GM18502 (cell line): ENCODE results near the gene SEMA6C.

Experiments
- ATAC-seq: cut with Tn5 transposase; IDR thresholded peaks from one replicate; pipeline ENCODE4 v1.9.1; 2021; ENCODE audit warnings: mild to moderate bottlenecking; ENCODE audit not compliant: unreplicated experiment, poor library complexity

The SEMA6C gene

DNA sequence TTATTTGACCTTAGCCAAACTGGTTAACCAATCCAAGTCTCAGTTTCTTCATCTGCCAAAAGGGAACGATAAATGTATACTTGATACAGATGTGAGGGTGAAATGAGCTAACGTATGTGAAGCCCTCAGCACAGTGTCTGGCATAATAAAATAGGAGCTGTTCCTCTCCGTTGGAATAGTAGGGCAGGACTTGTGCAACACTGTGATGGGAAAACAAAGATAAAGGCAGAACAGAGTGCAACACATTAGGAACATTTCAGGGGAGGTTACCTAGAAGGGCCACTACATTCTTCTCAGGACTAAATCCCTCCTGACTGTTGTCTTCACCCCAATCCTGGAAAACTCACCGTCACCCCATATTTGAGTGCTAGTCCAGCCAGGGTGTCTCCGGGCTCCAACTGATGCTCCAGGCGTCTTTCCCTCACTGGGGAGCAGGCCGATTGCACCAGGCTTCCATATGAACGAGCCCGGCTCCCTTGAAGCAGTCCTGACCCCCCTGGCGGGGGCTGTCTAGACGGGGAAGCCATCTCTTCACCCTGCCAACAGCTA is 18.4 kb upstream of the SEMA6C start:
- no peak for ATAC-seq

DNA sequence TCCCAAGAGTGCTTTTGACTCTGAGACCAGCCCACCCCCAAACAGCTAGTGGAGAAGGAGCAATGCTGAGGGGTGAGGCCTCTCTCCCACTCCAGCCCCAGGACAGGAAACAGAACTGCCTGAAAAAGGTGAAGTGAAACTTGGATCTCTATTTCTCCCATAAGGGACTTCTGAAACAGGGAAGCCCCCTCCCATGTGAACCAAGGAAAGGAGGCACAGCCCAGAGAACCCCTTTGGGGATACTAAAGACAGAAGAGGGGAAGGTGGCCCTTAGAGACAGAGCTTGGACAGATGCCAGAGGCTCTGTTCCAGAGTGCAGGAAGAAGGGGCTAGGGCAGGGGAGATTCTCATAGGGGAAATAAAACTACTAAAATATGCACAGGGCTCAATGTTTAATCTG is 12.9 kb upstream of the SEMA6C start:
- ATAC-seq = no peak

DNA sequence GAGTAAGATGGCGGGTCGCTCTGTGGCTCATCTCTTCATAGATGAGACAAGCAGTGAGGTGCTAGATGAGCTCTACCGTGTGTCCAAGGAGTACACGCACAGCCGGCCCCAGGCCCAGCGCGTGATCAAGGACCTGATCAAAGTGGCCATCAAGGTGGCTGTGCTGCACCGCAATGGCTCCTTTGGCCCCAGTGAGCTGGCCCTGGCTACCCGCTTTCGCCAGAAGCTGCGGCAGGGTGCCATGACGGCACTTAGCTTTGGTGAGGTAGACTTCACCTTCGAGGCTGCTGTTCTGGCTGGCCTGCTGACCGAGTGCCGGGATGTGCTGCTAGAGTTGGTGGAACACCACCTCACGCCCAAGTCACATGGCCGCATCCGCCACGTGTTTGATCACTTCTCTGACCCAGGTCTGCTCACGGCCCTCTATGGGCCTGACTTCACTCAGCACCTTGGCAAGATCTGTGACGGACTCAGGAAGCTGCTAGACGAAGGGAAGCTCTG is 12.4 kb upstream of the SEMA6C start:
- no peak for ATAC-seq

DNA sequence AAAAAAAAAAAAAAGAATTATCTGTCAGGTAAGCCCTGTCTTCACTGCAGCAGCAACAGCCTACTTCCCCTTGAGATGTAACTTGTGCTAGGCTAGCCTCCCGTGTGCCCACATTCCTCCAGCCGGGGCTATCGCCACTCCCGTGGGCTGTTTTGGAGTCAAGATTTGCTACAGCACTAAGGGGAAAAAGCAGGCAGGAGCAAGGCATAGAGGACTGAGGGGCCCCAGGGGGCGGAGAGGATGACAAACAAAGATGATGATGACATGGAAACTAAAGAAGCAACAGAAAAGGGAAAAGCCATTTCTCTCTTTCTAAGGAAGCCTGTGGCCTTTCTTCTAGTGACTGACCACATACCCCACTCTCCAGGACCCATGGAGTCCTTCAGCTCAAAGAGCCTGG is 11.9 kb upstream of the SEMA6C start:
- no peak for ATAC-seq

DNA sequence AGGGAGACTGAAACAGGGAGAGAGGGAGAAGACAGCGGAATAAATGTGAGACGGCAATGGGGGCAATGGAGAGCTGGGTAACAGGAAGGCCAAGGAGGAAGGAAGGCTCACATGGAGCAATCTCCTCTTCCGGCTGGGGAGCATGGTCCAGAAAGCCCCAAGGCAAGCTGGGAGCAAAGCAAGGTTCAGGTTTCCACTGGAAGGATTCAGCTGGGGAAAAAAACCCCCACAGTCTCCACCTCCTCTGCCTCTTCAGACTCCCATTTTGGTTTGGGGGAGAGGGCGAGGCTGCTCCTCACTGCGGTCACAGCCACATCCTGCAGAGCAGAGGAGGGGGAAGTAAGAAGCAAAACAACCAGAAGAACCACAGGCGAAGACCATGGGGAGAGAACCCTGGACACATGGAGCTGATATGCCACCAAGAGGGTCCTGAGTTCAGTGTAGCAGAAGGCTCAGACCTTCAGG is 10.7 kb upstream of the SEMA6C start:
- no peak for ATAC-seq

DNA sequence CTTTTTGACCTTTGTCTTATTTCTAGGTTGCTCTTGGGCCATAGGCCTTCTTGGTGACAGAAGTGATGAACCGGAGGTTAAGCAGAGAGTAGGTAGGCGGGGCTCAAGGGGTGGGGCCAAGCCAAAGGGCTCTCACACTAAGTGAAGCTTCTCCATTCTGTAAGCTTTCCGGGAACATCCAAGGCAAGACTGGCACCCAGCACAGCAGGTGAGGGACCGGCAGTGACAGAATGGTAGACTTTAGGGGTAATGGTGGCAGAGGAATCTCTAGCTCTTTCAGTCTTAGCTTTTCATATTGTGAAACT is 10.0 kb upstream of the SEMA6C start, which contains the start of gene TNFAIP8L2:
TSS of gene TNFAIP8L2 (plus strand) at position 135 of the 305 bp plus-strand sequence. CDS start 2,049 bp downstream, outside the sequence.
- ATAC-seq = no peak

DNA sequence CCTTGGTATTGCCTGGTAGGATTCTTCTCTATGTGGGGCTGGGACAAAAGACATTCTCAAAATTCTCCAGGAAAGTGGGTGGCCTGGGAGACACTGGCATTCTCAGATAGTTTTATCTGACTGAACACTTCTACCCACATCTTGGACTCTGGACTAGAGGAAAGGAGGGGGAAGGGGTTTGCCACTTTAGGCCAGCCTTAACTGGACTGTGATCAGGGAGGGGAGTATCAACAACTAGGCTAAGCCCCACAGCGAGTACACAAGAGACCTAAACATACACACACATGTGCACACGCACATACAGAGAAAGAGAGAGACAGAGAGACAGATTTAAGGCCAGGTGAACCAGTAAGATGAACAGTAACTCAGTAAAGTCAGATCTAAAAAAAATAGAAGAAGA is 1.2 kb upstream of the SEMA6C start:
- no peak for ATAC-seq

DNA sequence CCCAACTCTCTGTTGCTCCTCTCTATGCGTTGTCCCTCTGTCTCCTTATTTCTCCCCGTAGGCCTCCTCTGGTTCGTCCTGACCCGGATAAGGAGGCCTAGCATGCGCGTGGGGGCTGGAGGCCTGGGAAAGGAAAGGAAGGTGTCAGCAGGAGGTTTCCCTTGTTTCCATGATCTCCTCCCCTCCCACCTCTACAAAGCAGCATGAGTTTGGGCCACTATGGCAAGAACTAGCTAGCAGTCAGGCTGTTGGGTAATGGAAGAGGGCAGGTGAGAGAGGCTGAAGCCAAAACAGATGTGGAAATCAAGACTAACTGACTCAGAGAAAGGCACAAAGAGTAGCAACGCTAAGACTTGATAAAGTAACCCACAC is 687 bp upstream of the SEMA6C start:
- ATAC-seq = no peak

DNA sequence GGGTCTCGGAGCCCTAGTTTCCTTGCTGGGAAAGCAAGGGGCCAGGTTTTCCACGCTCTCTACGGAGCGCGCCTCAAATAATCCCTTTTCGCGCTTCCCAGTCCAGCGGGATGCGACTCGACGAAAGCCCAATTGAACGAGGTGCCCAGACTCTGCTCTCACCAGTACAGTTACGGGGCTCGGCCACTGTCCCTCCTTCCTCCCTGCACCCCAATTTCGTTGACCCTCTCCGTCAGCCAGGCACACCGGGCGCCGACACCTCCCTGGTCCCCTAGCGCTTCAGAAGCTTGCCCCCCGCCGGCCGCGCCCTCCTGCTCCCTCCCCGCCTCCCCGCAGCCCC is 389 bp downstream of the SEMA6C start:
- no peak for ATAC-seq

DNA sequence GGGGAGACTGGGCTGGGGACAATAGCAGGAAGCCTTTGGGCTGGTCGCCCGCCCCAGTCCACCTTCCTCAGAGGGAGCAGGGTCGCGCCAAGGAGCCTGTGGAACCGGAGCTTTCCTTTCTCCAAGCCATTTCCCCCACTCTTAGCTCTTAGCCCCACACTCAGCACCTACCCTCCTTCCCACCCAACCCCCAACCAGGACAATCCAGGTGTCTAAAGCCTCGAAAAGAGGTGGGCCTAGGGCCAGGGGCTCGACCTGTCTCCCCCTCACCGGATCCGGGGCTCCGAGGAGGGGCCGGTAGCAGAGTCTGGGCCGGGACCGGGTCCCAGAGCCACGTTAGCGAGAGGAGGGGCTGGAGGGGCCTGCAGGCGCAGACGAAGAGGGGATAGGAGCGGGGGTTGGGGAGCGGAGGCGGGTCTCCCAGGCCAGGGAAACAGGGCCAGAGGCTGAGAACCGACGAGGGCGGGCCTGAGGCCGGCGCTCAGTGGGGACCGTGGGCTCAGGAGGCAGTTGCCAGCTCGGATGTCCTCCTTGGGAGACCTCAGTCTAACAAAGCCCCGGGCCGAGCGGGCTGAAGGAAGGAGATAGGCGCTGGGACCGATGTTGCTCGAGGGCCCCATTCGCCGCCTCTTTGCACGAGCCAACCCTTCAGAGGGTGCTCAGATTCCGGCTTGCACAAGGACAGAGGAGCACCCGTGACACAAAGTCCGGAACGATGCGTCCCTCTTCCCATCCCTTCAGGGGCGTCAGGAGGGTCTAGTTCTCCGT is 943 bp downstream of the SEMA6C start:
- ATAC-seq = no peak

DNA sequence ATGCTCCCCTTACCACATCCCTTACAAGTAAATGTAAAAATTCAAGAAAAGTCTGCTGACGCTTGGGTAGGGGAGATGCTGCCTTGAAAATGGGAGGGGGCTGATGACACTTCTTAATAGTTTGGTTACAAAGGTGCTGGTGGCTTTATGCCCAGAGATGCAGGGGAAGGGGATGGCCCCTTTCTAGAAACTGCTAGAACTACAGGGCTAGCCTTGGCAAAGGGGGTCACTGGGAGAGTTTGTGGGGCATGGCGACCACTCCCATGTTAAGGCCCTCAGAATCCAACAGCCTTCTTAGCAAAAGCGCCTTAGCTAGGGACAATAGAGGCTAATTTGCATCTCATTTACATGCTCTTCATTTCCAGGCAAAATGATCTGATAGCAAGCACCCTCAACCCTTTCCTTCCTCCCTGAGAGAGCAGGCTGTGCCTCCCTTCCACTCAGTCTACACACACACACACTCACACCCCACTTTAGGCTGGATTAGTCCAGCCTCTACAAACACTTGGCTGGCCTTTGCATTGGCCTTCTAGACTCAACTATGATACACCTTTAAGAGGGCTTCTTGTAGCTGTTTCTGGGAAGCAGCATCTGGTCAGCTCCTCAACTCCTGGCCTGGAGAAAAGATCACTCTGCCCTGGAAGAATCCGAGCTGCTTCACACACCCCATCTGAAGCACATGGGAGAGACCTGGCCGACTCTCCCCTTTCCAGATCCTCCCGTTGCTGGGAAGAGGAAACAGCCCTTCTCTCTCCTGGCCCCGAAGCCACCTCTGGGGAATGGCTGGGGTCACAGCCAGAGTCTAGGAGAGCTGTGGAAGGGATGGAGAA is 1.7 kb downstream of the SEMA6C start:
- no peak for ATAC-seq

DNA sequence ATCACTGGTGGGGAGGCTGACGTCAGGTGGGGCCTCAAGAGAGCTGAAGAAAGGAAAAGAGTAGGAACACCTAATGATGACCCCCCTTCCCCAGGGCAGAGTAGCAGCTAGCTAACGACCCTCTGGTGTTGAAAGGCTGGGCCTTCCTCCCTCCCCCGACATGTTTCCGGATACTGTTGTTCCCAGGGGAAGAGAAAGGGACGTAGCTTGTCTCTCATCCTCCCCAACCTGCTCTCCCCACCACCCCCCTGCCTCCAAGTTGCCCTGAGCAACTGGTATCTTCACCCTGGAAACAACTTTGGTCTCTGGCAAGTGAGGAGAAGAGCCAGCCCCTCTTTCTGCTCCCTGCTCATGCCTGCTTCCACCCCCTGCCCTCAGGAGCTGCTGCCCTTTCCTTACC is 2.4 kb downstream of the SEMA6C start:
- ATAC-seq = no peak

DNA sequence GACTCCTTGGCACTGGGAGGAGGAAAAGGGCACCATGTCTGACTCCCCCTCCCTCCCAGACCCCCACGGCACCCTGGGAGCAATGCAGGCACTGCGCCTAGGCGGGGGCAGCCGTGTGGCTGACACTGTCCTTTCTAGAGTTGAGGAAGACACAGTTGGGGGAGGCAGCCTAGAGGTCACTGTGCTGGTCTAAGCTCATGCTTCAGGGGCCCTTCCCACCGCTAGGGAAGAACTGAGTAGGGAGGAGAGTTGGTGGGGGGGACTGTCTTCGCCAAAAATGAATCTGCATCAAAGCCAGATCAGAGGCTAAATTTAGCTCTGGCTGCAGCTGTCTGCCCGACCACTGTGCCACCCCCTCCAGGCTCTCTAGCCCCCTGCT is 3.4 kb downstream of the SEMA6C start:
- no peak for ATAC-seq

DNA sequence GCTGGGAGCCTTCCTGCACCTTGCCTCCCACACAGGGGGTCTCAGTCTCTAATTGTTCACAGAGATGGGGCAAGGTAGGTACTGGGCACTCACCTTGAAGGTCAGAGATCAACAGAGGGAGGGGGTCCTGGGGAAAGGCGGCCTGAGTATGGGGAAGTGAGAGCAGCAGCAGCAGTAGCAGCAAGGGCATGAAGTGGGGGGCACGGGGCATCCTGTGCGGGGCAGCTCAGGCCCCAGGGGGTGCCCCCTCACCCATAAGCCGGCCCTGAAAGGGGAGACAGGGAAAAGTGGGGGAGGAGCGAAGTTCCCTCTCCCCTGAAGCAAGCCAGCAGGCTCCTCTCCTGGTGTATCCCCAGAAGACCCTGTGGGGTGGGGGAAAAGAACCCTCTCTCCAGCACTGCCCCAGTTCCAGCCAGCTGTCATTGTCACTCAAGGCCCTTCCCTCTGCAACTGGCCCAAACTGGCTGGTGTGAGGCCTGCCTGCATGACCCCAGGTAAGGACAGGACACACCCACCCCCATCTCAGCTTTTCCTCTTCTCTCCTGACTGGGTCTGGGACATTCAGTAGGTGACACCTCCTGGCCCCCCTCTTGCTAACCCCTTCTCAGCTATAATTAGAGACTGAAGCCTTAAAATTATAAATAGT is 3.9 kb downstream of the SEMA6C start:
- ATAC-seq = no peak

DNA sequence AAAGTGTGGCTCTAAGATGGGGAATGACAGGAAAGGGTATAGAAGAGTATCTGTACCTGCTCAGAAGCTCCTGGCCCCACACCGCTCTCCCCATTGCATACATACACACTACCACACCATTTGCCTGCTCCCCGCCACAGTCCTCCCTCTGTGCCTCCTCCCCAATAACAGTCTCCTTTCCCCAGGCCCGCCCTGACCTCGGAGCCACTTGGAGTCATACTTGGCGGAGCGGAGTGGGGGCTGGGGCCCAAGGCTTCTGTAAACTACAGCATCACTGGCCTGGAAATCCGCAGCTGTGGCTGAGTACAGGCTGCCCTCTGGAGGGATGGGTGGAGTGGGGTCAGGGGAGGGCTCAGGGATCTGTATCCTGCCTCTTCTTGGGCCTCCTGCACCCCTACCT is 8.6 kb downstream of the SEMA6C start:
- no peak for ATAC-seq

DNA sequence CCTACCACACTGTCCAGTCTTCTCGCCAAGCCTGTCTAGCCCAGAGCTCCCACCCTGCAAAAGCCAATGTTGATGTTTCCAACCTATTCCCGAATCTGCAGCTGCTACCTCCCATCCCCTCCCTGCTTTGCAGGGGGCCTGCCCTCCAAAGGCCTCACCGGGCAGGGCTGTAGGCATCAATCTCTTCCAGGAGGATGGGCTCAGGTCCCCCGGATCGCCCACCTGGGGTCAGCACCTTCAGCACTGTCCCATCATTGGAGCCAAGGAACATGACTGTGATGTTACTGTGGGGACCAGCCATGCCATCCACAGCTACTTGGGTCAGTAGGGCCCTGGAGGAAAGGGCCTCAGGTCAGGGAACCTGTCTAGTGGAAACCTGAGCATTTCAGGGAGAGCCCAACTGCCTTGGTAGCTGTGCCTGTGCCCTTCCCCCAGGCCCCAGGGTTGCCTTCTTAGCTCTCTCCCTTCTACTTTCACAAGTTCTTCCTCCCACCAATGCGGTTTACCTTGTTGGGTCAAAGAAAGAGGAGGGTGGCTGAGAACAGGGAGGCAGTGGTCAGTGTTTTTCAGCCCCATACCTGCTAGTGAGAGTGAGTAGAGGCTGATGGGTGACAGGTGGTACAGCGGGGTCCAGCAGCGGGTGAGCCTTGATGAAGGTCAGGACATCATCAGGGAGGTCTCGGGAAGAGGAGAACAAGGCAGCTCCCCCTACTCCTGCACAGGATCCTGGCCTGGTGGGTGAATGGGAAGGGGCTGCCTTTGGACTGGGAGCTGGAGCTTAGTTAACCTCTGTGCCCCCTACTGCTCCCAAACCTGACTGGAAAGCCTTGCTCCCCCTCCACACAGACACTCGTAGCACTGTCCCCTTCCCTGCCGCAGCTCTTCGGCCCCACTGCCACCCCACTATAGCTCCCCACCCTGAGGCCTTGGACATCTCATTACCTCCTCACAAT is 10.7 kb downstream of the SEMA6C start:
- ATAC-seq = no peak

DNA sequence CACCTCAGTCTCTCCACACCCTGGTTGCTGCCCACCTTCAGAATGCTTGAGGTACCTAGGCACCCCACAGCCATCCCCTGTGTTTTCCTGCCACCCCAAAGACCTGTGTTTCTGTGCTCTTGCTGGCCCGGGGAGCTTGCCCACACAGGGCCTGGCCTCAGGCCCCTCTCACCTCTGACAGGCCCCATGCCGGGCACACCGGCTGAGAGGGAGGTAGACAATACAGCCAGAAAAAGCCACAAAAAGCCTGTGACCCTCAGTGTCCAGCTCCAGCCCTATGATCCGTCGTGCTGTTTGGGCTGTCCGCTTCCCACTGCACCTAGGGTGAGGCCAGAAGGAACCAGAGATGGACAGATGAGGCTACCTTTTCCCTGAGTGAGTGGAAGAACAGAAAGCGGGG is 11.4 kb downstream of the SEMA6C start:
- ATAC-seq = no peak

DNA sequence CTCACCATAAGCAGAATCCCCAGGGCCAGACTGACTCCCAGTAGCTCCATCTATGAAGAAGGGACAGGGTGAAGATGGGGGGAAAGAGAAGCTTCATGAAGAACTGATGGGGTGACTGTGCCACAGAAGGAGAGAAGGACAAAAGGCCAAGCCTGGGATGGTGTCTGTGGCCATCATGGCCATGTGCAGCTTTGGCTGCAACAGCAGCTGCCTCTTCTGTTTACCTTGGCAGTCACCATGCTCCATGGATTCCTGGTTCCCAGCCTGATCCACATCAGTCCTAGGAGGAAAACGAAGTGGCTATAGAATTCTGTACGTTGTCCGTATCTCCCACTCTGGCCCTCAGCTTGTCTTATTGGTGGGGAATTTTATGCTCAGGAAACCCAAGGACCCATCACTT is 12.0 kb downstream of the SEMA6C start:
- ATAC-seq = no peak

DNA sequence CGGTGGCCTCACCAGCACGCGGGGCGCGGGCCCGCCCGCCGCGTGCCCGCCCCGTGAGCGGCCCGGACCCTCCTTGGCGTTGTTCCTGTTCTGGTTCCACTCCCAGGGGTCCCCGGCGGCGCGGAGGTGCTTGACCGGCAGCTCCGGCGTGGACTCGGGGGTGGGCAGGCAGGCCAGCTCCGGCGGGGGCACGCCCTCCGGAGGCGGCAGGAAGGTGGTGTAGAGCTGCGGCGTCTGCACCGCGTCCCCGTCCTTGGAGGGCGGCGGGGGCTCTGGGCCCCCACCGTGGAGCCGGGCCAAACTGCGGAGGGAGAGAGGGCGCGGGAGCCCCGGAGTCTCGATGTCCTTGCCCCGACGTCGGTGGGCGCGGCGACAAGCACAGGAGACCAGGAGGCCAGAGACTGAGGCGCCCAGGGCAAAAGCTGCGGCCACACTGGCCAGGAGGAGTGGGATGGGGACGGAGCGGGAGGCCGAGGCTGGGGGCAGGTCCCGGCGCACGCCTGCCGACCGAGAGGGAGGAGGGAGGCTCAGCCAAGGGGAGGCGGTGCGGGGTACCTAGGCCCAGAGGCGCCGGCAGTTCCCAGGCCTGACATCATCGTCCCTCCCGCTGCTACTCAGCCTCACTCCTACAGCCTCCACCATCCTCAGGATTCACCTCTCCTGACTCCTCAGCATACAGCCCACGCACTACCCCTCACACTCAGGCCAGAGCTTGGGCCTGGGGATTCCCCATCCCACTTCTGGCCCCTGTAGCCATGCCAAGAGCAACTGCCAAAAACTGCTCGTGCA is 13.2 kb downstream of the SEMA6C start:
- no peak for ATAC-seq
